ENCODE results near the gene LAMA3. TPM values are rescaled to one million over a fixed set of nuclear protein-coding genes. Genes with fewer than 3 reads are reported as not detected.

LAMA3 gene
- total and polyA plus RNA-seq, 2 experiments from 2014 or later, result 3.9 to 4.9 TPM

- no peak for TF ChIP-seq CTCF (conservative IDR thresholded peaks at IDR 0.05; ENCODE audit: low read depth in 2 of 2)
- no peak for TF ChIP-seq CREB1 (CRISPR knock-in tag; IDR thresholded peaks at IDR 0.05; ENCODE audit: low read depth)
- no peak for TF ChIP-seq ZNF114 (CRISPR knock-in tag; IDR thresholded peaks at IDR 0.05)
- no peak for TF ChIP-seq POLR2AphosphoS5 (IDR thresholded peaks at IDR 0.05; ENCODE audit: low read depth)
Measured at GRCh38 chr18:23912356-23912755, 223.1 kb downstream of the LAMA3 start (continued).

GRCh38 chr18:23916338-23916737, 227.1 kb downstream of the LAMA3 start:
- Histone ChIP-seq H3K4me2 (no peak overlapping the region), H3K4me3 (no peak overlapping the region), H3K9me2 (ENCODE audit: insufficient read depth) (no peaks in the 10 kb centered on the region), H3K4me1 (ENCODE audit: insufficient read depth) (peaks cover 7% of the 10 kb centered on the region; the same call in 1 of the 2 replicates), H2AFZ (no peak overlapping the region), H3F3A (replicated peaks; ENCODE audit: low read depth) (no peaks in the 10 kb centered on the region), H3K27me3 (ENCODE audit: insufficient read depth) (no peaks in the 10 kb centered on the region), H4K20me1 (replicated peaks; ENCODE audit: insufficient read depth) (no peaks in the 10 kb centered on the region), H3K36me3 (ENCODE audit: insufficient read depth) (no peaks in the 10 kb centered on the region), H3K79me2 (replicated peaks; ENCODE audit: insufficient read depth) (no peaks in the 10 kb centered on the region), H3K27ac (ENCODE audit: low read depth) (no peak overlapping the region)
- H3K4me1 Mint-ChIP-seq, result peaks cover 4% of the 10 kb centered on the region; the same call in 2 of the 3 replicates
- no peak overlapping the region for H3K27ac Mint-ChIP-seq
- ATAC-seq (no peak), DNase-seq (ENCODE audit: low spot score) (no peak)
- H3K9me3 Mint-ChIP-seq, result no peaks in the 10 kb centered on the region
- TF ChIP-seq EZH2phosphoT487 (IDR thresholded peaks at IDR 0.05; ENCODE audit: unreplicated experiment) (no peak), ETS1 (IDR thresholded peaks at IDR 0.05) (no peak), REST (IDR thresholded peaks at IDR 0.05; ENCODE audit: unreplicated experiment) (no peak), ZNF331 (CRISPR knock-in tag; IDR thresholded peaks at IDR 0.05; ENCODE audit: low read depth) (no peak), EZH2 (IDR thresholded peaks at IDR 0.05; ENCODE audit: low read depth, unreplicated experiment) (no peak), JUNB (IDR thresholded peaks at IDR 0.05; ENCODE audit: unreplicated experiment) (no peak)
- no peak overlapping the region for H3K4me3 Mint-ChIP-seq
- no peaks in the 10 kb centered on the region for H3K36me3 Mint-ChIP-seq (ENCODE audit: low read depth)
- H3K27me3 Mint-ChIP-seq (ENCODE audit: insufficient read depth, low read depth, poor library complexity), result no peaks in the 10 kb centered on the region
